ENCODE data around the gene TMEM236.

Gene TMEM236

GRCh38 chr10:17789396-17789795, 37.4 kb downstream of the TMEM236 start:
- no peak for DNase-seq

DNA sequence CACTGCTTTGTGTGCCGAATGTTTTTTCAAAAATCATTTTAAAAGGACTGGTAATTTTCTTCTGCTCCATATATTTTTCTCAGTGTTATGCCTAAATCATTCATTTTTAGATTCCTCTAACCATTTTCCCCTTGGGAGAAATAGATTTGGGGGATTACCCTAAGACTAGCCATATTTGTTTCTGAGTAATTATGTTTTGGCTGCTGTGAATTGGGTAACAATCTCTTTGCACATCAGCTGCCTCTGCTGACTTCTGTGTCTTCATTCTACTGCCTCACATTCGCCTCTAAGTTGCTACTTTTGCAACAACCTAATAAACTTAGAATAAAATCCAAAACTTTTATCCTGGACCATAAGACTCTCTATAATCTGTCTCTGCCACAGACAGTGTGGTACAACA, 38.6 kb downstream of the TMEM236 start:
- DNase-seq, result no peak

- DNase-seq, result no peak
Observed at GRCh38 chr10:17792991-17793390, 41.0 kb downstream of the TMEM236 start.

GRCh38 chr10:17793823-17794644, 42.0 kb downstream of the TMEM236 start:
- no peak for DNase-seq

GRCh38 chr10:17795083-17795482, 43.1 kb downstream of the TMEM236 start:
- no peak for DNase-seq

DNA sequence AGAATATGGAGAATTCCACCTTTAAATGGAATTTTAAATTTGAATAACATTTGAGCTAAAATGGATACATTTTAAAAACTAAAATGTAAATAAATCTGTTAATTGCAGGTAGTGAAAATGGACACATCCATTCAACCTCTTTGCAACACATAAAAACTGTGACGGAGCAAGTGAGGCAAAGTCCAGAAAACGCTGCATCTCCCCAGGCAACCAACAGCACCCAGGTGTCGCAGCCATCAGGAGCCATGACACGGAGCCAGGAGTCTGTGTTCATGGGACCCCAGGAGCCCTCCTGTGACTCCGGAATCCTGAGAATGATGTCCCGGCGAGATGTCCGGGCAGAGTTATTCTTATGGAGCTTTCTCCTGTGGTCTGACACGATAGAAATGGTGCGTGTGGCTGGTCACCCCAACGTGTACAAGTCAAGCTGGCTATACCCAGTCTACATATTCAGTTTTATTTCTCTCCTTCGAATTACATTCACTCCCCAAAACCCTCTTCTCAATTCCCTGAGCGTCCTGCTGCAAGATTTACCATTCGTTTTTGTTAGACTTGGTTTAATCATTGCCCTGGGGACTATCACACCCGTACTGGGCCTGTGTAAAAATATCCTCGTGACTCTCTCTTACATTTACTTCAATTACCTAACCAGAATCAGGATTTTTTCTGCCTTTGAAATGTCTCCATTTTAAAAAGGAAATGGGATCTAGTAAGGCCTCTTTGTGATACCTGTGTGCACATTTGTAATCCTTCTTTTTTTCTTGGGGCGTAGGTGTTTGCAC, 44.0 kb downstream of the TMEM236 start:
- no peak for DNase-seq

DNA sequence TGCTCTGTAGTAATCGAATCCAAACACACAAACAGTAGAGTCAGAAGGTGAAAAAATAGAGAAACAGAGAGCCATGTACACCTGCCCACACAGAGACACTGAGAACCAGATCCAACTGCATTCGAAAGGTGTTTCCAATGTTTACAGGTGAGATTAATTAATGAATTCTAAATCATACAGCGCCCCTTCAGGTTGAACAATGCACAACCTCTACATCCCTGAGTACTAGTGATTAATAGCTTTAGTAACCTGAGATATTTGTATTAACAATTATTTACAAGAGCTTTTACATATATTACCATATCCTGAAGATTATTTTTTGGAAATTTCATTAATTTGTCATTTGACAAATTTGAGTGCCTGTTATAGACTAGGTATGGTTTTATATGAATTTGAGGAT, 49.5 kb downstream of the TMEM236 start:
- no peak for DNase-seq

- no peak for DNase-seq
Observed at GRCh38 chr10:17802350-17802749, 50.3 kb downstream of the TMEM236 start.

- no peak for DNase-seq
Observed at GRCh38 chr10:17802976-17803375, 51.0 kb downstream of the TMEM236 start.

DNA sequence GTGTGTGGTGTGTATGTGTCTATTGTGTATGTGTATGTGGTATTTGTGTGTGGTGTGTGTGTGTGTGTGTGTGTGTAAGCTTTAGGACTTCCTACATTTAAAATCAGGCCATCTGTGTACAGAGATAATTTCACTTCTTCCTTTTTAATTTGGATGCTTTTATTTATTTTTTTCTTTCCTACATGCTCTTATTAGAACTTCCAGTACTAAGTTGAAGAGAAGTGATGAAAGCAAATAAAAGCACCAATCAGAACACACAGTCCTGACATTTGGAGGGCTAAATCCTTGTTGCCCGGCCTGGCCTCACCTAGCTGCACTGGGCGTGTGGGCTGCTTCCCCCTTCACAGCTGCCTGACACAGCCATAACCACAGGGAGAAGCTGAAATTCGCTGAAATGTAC, 53.3 kb downstream of the TMEM236 start:
- no peak for DNase-seq

GRCh38 chr10:17805921-17806577, 54.0 kb downstream of the TMEM236 start:
- no peak for DNase-seq

- no peak for DNase-seq
Observed at GRCh38 chr10:17808971-17809841, 57.2 kb downstream of the TMEM236 start, which contains the start of gene MRC1. MRC1 (plus strand) TSS chr10:17809348; CDS start chr10:17809466, 118 bp downstream.

DNA sequence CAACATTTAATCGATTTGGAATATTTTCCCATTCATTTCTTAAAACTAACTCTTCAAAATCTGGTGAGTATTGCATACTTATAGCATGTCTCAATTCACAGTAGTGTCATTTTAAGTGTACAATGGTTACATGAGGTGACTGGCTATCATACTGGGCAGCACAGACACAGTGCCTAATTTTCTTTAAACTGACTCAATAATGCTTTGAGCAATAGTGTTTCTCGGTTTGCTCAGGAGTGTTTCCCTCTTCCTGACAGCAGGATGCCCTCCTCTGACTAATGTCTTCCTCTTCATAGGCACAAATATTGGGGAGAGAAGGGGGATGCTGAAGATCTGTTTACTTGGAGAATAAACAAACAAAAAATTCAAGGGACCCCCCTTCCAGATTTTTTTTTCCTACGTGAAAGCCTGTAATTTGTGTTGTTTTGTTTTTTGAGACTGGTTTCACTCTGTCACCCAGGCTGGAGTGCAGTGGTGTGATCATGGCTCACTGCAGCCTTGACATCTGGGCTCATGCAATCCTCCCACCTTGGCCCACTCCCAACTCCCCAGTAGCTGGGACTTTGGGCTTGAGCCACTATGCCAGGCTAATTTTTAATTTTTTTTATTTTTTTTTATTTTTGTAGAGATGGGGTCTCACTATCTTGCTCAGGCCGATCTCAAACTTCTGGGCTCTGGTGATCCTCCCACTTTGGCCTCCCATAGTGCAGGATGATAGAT, 59.3 kb downstream of the TMEM236 start:
- no peak for DNase-seq

- DNase-seq, result no peak
Observed at GRCh38 chr10:17814973-17815372, 63.0 kb downstream of the TMEM236 start.

- DNase-seq, result no peak
Observed at GRCh38 chr10:17816199-17816598, 64.2 kb downstream of the TMEM236 start.

DNA sequence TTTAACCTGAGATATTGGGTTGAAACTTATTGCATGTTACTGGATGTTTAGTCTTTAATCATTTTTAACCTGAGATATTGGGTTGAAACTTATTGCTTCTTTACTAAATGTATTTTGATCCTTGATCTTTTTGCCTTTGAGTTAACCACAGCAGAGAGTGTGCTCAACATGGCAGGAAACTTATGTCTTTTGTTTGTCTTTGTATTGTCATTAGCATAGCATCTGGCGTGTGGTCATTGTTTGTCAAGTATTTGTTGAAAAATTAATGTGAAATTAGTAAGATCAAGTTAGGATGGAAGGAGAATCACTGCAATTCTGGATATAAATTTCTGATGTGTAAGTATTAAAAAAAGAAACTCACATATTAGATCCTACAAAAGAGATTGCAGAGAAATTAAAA, 65.3 kb downstream of the TMEM236 start:
- no peak for DNase-seq

DNA sequence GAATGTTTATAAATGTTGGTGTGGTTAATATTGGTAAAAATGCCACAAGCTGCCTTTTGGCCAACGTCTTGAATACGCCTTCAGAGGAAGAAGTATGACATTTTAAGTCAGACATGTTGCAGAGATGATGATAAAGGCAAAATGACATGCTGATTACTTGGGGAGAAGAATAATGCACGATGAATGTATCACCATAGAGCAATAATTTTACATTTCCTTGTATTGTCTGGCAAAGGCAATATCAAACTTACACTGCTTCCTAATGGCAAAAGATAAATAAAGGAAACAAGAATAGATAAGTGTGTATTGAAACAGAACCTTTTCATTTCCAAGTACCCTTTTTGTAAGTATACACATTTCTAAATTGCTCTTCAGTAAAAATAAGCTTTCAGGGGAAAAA, 65.8 kb downstream of the TMEM236 start:
- DNase-seq, result no peak

- no peak for DNase-seq
Observed at GRCh38 chr10:17819836-17820235, 67.8 kb downstream of the TMEM236 start.

GRCh38 chr10:17820943-17821342, 68.9 kb downstream of the TMEM236 start:
- DNase-seq, result no peak

DNA sequence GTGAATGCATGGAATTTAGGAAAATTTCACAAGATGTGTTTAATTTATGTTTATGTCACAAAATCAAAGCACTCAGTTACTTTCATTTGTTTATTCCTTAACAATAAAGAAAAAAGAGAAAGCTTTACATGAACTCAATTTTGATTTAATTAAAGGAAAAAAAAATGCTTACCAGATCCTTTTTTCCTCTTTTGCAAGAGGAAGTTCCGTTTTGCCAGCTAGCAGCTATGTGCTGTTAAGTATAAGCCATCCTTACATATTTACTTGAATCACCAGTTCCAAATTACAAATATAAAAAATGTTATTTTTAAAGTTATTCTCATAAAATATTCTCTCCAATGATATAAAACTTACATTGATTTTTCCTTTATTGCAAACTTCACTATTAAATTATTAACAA, 69.9 kb downstream of the TMEM236 start:
- no peak for DNase-seq

DNA sequence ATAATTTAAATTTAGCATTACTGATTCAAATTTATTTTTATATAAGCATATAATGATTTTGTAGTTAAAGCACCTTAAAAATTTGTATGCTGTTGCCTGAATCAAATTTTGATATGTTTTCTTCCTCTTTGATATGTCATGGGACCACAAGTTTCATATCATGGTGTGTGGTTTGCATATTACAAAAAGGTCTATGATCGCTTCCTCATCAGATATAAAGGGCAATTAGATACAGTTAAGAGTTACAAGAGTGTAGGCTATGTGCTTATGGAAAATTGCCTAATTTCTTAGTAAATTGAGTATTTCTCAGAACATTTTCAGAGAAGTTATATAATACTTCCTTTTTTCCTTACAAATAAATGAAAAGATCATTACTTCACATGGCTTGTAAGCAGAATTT, 79.3 kb downstream of the TMEM236 start:
- no peak for DNase-seq

DNA sequence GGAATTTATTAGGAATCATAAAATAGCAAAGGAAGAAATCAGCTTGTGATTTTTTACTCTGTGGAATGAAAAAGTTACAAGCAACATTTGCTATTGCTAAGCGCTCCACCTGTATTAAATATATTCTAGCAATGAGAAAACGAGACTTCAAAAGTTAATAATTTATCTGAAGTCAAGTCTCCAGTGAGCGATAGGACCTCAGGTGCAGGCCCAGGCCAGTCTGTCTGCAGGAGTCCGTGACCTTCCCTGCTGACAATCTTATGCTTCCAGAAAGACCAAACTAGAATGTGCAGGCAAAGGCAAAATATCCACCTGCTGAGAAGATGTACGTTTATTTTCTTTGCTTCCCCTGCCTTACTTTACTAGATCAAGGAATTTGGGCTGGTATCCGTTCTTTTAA, 79.9 kb downstream of the TMEM236 start:
- no peak for DNase-seq

All from DMS 273 treated with DMSO at 0.1 percent for 48 hours (cell line).